SKM-1 treated with dmso at 0.1 percent for 144 hours (cell line): ENCODE measurements around the gene FIBIN.
"Not testable (repeated sequence)": the region's sequence is repeated elsewhere in the genome, so short reads cannot be mapped to it uniquely, and the experiment has no call there.

Experiments
- DNase-seq: peaks from one replicate; lab custom pipeline; 2025; ENCODE audit not compliant: unreplicated experiment; lab: John Stamatoyannopoulos, UW

FIBIN gene

DNA sequence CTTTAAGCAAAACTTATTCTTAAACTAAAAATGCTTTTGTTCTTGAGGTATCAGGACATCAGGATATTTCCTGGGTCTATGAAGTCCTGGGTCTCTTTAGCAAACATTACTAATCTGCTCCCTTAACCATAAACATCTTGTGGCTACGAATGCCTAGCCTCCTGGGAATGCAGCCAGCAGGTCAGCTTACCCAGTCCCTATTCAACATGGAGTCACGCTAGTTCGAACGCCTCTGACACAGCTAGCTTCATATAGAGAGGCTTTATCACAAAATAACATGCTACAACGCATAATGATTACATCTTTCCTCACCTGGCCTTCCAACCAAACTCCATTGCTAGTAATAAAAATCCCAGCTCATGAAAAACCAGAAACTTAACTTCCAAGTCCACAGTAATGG is 17.5 kb upstream of the FIBIN start:
- no peak for DNase-seq

DNA sequence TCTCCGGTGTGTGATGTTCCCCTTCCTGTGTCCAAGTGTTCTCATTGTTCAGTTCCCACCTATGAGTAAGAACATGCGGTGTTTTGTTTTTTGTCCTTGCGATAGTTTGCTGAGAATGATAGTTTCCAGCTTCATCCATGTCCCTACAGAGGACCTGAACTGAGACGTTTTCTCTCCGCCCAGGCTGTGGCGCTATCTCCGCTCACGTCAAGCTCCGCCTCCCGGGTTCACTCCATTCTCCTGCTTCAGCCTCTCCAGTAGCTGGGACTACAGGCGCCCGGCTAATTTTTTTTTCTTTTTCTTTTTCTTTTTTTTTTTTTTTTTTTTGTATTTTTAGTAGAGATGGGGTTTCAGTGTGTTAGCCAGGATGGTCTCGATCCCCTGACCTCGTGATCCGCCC is 16.7 kb upstream of the FIBIN start:
- DNase-seq, result not testable (repeated sequence)

DNA sequence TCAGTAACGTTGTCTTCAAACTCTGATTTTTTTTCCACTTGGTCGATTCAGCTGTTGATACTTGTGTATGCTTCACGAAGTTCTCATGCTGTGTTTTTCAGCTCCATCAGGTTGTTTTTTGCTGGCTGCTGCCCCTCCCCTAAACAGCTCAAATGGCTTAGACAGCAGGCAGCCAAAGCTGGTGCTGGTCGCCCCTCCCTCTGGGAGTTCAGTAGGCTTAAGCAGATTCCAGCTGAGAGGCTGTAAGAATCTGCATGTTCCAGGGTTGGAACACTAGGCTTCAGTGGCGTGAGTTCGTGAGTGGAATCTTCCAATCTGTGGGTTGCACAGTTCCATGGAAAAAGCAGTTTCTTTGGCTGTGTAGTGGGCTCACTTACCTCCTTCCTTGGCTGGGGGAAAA is 10.3 kb upstream of the FIBIN start:
- DNase-seq, result no peak

DNA sequence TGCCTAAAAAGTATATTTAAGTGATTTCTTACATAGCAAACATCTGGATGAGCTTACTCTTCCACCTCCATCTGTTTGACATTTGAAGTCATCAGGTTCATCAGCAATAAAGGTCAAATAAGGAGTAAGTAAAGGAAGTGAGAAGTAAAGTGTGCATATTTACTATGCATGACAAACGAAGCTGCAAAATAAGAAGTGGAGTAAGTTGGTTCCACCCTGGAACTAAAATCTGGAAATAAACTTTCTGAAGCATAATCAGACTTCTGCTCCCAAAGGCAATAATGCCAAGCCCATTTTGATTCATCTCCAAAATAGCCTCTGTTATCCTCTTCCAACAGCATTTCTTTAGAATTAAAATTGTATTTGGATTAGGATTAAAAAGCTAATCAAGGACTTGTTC is 8.4 kb upstream of the FIBIN start:
- DNase-seq, result no peak

DNA sequence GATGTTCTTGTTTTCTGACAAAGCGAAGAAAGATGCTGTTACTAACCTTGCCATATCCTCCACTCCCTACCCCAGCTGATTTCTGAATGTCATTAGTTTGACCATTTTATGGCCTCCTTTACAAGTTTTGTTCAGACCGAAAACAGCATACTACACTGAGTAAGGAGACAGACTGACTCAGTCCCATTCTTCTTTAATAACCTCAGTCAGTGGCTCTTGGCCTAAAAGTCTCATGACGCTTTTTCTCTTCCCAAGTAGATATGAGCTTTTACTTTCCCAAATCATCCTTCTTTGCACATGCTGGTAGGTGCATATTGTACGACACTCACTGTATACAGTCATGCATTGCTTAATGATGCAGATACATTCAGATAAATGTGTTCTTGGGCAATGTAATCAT is 8.0 kb upstream of the FIBIN start:
- no peak for DNase-seq

DNA sequence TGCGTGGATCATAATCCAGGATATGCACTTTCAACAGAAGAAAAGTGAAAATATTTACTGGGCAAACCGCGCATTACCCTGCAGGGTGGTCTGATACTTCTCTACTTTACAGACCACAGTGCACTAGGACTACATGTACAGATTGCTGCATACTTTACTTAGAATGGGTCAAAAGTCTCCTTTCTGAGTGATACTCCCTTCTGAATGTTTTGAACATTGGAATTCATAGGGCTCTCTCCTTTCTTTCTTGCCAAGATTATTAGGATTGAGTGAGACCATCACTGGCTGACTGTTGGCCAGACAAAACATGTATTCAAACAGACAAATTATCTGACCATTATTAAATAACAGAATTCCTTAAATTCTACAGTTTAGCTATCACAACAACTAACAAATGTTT is 6.6 kb upstream of the FIBIN start:
- DNase-seq, result no peak

DNA sequence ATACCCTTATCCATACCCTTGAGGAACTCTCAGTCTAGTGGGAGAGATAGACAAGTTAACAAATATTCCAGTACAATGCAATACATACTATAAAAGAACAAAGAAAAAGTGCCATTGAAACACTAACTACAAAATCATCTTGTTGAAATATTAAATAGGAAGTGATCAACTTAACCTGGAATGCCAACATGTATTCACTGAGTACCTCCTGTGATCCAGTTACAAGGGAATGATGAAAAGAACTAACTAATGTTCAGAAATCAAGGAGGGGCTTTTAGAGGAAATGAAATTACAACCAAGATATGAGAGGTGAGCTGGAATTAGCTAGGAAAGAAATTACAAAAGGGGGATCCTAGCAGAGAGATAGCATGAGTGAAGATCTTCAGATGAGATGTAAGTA is 6.2 kb upstream of the FIBIN start:
- DNase-seq, result no peak

DNA sequence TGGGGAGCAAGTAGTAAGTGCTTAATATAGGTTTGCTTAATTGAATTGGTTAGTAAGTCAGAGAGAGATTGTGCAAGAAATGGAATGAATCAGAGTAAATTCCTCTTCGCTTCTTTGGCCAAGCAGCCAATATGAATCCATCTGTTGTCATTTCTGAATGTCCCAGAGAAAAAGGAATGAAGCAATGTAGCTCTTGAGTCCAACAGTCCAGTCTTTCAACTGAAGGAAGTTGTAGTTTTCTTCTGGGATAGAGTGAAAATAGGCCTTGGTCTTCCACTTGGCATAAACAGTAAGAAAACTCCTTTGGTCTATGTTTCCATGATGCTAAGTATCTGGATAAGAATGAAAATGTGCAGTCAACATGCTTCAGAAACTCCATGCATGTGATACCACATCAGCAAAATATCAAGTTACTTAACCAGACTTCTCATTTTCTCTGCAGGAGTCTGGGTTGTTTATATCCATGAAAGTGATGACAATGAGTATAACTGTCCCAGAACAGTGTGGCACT is 1.8 kb upstream of the FIBIN start:
- DNase-seq, result no peak

DNA sequence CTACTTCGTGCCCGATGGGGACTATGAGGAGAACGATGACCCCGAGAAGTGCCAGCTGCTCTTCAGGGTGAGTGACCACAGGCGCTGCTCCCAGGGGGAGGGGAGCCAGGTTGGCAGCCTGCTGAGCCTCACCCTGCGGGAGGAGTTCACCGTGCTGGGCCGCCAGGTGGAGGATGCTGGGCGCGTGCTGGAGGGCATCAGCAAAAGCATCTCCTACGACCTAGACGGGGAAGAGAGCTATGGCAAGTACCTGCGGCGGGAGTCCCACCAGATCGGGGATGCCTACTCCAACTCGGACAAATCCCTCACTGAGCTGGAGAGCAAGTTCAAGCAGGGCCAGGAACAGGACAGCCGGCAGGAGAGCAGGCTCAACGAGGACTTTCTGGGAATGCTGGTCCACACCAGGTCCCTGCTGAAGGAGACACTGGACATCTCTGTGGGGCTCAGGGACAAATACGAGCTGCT is 751 bp downstream of the FIBIN start:
- no peak for DNase-seq

DNA sequence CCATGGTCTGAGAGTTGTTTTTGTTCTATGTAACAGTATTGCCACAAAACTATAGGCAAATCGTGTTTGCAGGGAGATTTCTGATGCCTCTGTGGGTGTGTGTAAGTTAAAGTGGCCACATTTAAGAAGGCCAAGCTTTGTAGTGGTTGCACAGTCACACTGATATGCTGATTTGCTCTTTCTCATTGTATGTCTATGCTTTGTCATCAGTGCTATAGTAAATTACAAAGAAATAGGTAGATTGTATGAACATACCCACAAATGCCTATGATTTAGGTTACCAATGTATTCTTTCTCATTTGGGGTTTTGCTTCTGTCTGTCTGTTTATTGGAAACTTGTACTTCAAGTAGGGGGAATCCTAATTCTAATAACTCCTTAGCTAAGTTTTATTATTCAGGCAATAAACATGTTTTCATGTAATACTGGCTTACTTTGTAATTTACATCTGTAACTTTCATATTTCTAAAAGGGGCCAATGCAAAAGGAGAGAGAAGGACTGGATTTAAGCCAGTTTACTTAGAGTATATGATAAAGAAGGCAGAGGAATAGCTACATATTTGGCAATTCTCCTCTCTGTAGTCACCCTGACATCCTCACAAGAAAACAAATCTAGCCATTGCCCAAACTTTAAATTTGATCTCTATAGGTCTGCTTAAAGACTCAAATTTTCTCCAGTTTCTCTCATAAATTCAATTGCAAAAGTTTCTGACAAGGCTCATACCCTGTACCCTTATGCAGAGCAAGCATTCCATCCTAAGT is 2.0 kb downstream of the FIBIN start:
- no peak for DNase-seq

DNA sequence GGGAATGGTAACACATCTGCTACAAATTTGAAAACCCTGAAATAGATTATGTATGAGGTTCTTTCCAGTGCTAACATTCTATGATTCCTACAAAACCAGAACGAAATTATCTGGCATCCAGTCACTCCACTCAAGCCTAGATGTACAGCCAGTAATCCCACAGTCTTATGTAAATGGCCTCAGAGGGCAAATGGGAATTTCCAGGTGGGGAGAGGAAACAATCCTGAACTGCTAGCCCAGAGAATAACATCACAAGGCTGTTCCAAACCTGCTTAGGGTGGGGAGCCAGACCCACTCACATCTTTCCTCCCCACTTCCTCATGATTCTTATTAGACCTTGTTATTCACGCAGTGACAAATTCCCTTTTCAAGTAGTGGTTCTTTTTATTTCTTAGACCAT is 3.5 kb downstream of the FIBIN start:
- no peak for DNase-seq

DNA sequence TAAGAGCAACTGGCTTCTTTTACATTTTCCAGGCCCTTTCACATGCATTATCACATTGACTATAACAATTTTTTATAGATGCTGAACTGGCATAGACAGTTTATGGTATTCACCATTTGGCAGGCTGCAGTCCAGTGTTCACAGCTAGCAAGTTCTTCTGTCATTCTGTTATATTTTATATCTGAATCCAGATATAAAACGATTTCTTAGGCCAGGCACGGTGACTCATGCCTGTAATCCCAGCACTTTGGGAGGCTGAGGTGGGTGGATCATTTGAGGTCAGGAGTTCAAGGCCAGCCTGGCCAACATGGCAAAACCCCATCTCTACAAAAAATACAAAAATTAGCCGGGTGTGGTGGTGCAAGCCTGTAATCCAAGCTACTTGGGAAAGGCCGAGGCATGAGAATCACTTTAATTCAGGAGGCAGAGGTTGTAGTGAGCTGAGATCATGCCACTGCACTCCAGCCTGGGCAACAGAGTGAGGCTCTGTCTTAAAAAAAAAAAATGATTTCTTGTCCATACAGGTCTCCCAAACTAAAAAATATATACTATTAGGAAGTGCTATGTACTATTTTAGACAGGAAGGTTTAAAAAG is 7.3 kb downstream of the FIBIN start:
- not testable (repeated sequence) for DNase-seq

DNA sequence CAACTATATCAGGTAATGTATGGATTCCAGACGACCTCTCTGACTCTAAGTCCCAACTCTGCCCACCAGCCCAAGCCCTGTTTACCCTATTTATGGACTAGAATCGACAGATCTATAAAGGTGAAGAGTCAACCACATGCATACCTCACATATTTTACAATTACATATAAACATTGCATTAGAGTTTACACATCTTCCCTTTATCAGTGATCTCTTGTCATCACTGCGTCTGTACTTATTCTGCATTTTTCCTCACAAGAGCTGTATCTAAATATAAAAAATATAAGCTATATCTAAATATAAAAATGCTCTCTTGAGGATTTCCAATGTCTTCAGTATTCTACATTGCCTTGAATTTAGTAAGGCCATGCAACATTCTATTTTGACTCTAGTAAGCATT is 8.5 kb downstream of the FIBIN start:
- DNase-seq, result no peak

DNA sequence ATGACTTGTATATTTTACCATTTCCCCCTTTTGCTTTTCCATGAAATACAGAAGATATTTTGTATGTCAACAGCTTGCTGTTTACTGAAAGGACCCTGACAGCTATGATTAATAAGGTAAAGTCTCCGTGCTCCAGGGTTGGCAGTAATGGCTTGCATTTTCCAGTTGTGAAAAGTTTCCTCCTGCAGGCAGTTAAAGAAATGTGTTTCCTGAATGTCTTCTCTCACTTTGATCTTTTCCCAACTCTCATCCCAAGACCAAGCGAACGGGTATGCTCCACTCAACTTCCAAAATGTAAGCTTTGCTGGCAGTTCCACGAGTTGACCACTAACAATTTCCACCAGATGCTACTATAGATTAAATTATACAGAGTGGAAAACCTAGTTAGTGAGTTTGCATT is 8.9 kb downstream of the FIBIN start:
- DNase-seq, result no peak

DNA sequence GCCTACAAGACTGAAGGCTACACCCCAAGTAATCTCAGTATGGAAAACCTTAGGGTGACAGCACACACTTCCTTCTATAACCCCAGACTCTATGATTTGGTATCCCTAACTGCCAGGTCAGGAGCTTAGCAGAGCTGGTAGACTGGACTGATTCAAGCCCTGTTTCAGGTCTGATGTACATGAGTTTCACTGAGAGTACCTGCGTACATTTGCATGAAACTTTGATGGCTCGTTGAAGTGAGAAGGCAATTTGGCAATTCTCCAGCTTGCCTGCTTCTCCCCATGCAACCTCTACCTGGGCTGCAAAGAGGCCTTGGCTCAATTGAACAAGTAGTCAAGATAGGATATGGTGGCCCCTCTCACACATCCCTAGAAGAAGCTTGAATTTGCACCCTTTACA is 10.2 kb downstream of the FIBIN start:
- no peak for DNase-seq

DNA sequence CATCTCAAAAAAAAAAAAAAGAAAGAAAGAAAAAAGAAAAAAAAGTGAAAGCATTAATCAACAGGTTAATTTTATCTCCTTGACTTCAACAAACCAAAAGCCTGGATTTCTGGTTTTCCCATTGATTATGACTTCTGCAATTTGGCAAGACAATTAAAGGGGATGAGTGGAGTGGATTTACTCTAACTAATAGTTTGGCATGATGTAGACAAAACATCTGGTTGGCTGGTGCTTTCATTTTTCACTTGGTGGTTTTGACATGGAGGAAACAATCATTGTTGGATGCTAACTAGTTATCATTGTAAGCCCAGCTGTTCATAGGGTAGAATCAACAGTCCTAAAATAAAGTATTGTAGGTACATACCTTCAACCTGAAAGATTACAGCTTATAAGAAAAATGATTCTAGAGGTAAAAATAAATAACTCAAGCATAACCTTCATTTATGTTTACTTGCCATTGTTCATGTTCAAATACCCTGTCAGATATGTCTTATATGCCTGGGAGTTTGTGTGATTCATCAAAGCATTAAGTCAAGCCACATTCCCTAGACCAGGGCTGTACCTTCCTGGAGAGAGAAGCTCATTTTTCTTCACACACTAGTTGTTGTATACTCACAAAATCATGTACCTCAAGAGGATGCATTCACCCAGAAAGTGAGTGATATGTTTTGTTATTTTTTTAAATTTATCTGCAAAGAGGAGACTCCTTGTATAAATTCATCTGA is 15.1 kb downstream of the FIBIN start:
- no peak for DNase-seq

DNA sequence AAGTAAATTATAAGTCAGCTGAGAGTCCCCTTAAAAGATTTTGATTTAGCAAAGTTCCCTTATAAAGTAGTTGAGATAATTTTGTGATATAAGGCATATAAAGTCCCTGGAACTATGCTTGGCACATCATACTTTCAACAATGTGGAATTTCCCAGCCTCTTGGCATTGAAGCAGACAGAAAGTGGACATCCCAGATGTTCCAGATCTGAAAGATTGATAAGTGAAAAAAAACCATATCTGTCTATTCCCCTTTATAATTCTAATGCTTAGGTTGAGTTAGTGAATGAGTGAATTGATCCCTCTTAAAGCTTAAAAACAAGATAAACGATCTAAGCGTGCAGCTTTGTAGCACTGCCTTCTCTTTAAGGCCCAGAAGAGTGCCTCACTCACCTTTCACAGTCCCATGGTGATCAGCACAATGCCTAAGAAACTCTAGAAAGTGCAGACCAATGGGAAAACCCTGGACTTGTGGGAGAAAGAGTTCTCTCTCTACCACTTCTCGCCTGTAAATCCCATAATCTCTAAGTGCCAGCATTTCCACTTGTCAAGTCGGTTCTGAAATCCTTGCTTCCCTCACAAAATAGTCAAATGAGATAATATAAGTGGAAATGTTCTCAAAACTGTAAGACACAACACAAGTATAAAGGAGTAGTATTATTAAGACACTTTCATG is 17.8 kb downstream of the FIBIN start:
- no peak for DNase-seq

DNA sequence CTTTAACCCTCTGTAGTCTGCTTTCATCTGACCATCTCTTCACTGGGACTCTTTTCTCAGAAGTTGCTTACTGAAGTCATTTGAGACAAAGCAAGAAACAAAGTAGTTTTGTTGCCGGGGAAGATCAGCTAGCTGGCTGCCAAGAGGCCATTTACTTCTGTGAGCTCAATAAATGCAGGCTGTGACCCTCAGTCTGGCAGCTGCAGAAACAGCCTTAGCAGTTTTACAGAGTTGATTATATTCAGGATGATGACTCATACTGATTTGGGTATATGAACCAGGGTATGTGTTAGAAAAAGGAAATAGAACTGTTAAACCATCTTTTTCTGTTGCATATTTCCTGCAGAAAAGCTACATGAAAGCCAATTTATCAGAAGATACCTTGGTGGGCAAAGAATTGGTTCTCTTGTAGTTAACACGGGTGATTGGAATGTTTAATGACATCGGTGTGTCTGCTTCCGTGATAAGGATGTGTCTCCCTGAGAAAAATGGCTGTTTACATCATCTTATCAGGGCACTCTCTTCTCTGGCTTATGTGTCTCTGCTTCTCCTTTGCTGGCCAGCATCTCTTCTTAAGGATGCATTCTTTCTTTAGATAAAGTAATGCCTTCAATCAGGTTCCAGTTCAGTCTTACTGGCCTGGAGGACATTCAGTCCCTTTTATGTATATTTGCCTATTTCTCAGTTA is 18.5 kb downstream of the FIBIN start:
- no peak for DNase-seq

DNA sequence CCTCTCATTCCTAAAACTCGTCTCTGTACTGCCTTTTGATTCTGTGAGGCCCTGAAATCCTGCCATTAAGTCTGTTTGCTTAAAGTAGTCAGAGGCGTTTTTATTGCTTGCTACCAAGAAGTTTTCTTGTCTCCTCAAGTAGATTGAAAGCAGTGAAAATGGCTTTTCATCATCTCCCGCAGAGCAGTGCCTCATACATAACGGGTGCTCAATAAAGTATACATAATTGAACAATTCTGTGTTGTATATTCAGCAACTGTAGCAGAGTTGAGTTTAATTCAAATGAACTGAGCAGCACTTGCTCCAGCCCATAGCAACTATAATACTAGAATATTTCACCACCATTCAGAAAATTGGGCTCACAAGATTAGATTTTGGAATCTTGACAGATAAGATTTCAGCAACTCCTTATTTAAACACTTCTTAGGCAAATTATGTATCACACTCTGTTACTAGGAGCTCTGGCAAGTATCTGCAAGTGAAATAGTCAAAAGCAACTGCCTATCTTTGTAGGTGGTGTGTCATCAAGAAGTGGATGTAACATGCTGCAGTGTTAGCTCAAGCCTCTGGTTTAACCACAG is 20.0 kb downstream of the FIBIN start:
- no peak for DNase-seq

DNA sequence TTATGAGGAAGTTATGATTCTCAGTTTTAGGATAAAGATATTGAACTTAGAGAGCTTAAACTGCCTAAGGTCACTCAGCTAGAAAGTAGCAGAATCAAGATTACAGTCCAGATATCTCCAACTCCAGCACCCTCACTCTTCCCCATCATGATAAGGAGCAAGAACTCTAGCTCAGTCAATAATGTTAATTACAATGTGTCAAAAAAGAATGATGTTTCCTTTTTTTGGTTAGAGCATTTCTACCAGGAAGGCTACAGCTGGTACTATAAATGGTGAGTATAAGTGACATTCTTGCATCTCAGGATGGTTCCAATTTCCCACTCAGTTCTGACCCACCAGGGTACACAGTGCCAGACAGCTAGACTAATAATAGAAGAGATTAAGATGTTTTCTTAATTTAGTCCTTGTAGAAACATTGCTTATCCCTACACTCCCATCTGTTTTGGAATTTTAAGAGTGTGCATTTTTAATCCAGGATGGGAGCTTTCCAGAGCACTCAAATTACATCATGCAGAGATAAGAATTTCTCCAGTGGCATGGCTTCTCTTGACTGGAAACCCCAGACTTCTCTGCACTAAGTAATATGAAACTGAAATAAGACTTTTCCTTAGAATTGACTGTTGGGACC is 25.1 kb downstream of the FIBIN start:
- DNase-seq, result no peak
